HFF-Myc (cell line): Measurements from ENCODE around the gene SYPL2.

Experiments used
- DNase-seq: peaks from one replicate; pipeline ENCODE4 v3.0.0-alpha.2; 2011; ENCODE audit warnings: low read depth; ENCODE audit errors: extremely low read depth
- H3K4me3 ChIP-seq: replicated peaks from 2 replicates; pipeline ENCODE4 v1.5.1; 2011; ENCODE audit warnings: low read depth, mild to moderate bottlenecking, control low read depth, low read length
- TF ChIP-seq, protein P1 (sequence below): IDR thresholded peaks from 2 replicates; pipeline ENCODE4 v1.5.1; 2012; ENCODE audit warnings: mild to moderate bottlenecking, low read depth, low read length, control low read depth; ENCODE audit errors: missing control alignments

SYPL2 gene

DNA sequence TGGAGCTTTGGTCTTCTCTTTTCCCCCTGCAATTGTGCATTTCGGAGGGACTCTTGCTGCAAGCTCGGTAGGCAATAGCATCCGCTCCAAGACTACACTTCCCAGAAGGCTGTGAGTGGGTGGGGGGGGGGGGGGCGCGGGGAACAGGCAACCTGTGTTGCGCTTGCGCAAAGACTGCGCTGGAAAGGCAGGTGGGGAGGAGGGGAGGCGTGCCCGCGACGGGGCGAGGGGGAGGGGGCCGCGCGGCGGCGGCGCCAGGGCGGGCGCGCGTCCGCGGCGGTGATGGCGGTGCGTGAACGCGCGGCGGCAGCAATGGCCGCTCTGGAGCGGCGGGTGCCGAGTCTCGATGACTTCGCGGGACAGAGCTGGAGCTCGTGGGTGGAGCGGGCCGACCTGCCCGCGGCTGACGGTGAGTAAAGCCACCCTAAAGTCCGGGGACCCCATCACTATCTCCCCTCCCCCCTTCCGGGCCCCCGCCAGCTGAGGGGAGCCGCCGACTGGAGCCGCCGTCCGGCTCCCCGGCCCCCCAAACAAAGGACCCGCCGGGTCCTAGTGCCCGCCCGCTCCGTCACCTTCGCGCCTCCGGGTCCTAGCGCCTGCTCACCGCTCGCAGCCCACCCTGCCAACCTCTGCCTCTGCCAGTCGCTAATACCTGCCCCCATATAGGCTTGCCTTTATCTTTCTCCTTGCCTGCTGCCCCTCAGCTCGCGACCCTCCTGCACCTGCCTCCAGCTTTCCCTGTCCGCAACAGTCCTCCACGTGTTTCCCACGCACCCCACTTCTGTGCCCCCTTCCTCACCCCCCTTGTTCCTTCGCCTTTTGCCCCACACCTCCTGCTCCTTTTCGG, 17.5 kb downstream of the SYPL2 start, which contains the start of gene ATXN7L2:
Gene ATXN7L2, plus strand, starts transcription at position 234 of the 847 bp plus-strand sequence. Its CDS starts 49 bp downstream, at position 283.
- DNase-seq: peak; percentile 51
- peak within 1 kb of the TSS; percentile 83 for H3K4me3 ChIP-seq
- TF ChIP-seq, protein P1, sequence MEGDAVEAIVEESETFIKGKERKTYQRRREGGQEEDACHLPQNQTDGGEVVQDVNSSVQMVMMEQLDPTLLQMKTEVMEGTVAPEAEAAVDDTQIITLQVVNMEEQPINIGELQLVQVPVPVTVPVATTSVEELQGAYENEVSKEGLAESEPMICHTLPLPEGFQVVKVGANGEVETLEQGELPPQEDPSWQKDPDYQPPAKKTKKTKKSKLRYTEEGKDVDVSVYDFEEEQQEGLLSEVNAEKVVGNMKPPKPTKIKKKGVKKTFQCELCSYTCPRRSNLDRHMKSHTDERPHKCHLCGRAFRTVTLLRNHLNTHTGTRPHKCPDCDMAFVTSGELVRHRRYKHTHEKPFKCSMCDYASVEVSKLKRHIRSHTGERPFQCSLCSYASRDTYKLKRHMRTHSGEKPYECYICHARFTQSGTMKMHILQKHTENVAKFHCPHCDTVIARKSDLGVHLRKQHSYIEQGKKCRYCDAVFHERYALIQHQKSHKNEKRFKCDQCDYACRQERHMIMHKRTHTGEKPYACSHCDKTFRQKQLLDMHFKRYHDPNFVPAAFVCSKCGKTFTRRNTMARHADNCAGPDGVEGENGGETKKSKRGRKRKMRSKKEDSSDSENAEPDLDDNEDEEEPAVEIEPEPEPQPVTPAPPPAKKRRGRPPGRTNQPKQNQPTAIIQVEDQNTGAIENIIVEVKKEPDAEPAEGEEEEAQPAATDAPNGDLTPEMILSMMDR: no peak

GRCh38 chr1:109484519-109484975, 18.2 kb downstream of the SYPL2 start:
- DNase-seq: no peak
- TF ChIP-seq, protein P1: no peak

GRCh38 chr1:109485001-109485400, 18.7 kb downstream of the SYPL2 start:
- TF ChIP-seq, protein P1: no peak
- DNase-seq: no peak

More at GRCh38 chr1:109484519-109484975, 18.2 kb downstream of the SYPL2 start:
- H3K4me3 ChIP-seq: peak overlapping the region; percentile 83

DNA sequence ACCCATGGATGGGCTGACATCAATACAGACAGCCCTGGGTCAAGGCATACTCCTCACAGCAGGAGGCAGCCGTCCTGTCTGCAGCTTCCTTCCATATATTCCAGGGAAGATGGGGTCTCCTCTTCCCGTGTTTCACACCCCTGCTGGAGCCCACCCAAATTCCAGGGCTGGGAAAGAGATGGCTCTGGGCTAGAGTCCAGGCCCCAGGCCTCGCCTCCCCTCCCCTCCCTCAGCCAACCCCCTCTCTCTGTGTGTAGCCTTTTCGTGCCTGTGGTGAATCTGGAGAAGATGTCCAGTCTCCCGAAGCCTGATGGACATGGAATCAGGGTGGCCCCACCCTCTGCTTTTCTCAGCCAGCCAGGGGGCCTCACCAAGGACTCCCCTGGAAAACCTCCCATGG, 20.9 kb downstream of the SYPL2 start:
- no peak overlapping the region for H3K4me3 ChIP-seq
- TF ChIP-seq, protein P1: no peak
- no peak for DNase-seq

More at GRCh38 chr1:109485001-109485400, 18.7 kb downstream of the SYPL2 start:
- H3K4me3 ChIP-seq: peak overlapping the region; percentile 83

DNA sequence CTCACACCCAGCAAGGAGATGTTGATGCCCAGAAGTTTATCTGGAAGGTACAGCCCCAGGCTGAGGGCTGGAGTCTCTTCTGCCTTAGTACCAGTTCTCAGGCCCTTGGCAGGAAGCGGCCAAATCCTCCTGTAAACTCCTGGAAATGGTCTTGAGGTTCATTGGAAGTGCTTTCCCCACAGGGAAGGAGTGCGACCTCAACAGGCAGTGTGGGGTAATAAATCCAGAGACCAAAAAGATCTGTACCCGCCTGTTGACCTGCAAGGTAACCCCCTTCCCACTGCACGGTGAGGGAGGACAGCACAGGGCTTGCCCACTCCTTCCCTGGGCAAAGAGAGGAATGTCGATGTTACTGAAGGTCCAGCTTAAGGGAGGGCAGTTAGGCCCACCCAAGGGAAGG, 21.9 kb downstream of the SYPL2 start:
- no peak for DNase-seq
- TF ChIP-seq, protein P1: no peak
- H3K4me3 ChIP-seq: no peak overlapping the region

DNA sequence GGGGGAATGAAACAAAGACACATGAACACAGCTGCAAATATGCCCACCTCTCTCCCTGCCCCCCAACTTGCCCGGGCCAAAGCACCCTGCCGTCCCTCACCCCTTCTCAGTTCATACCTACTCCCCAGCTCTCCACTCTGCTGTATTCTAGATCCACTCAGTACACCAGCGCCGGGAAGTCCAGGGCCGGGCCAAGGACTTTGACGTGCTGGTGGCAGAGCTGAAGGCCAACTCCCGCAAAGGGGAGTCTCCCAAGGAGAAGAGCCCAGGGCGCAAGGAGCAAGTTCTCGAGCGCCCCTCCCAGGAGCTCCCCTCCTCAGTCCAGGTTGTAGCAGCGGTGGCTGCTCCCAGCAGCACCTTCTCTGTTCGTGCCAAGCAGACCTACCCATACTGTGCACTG, 22.4 kb downstream of the SYPL2 start:
- TF ChIP-seq, protein P1: no peak
- H3K4me3 ChIP-seq: no peak overlapping the region
- DNase-seq: no peak
